ENCODE measurements around the gene DENND1A. TPM values are rescaled to one million over a fixed set of nuclear protein-coding genes. Genes with fewer than 3 reads are reported as not detected.
A peak's percentile ranks its signal among the peaks of the same experiment; 100 is the strongest.

Gene DENND1A
- total and polyA plus RNA-seq, 2 of the 13 experiments (the other 11 are each of a cell fraction or from before 2014, with no cell fraction given): 14.8 to 30.1 TPM

GRCh38 chr9:123933440-123934212 is 3.7 kb upstream of the DENND1A start (continued):
- TF ChIP-seq GABPA (IDR thresholded peaks at IDR 0.05; ENCODE audit: low read depth, low read length) (no peak), GABPA (CRISPR knock-in tag; IDR thresholded peaks at IDR 0.05; ENCODE audit: low read depth) (peak; percentile 47; the same call in 1 of the 2 replicates), KLF11 (CRISPR knock-in tag; IDR thresholded peaks at IDR 0.05) (0 out of 2 replicates have a peak, but pooled peaks have one; percentile 53), FOXP1 (IDR thresholded peaks at IDR 0.05) (no peak), FOXP1 (CRISPR knock-in tag; IDR thresholded peaks at IDR 0.05) (0 out of 2 replicates have a peak, but pooled peaks have one; percentile 11), ATF4 (CRISPR knock-in tag; IDR thresholded peaks at IDR 0.05) (peak in 1 of 2 experiments; percentile 35; a peak in 1 of 4 replicates), HMG20A (CRISPR knock-in tag; IDR thresholded peaks at IDR 0.05; ENCODE audit: borderline replicate concordance) (peak; percentile 25; the same call in 1 of the 2 replicates), ARID3A (IDR thresholded peaks at IDR 0.05; ENCODE audit: low read depth, low read length) (no peak), ZNF18 (CRISPR knock-in tag; IDR thresholded peaks at IDR 0.05; ENCODE audit: insufficient replicate concordance) (peak; percentile 48), SOX5 (CRISPR knock-in tag; IDR thresholded peaks at IDR 0.05; ENCODE audit: borderline replicate concordance) (0 out of 2 replicates have a peak, but pooled peaks have one; percentile 36), NFKBIZ (CRISPR knock-in tag; IDR thresholded peaks at IDR 0.05) (0 out of 2 replicates have a peak, but pooled peaks have one; percentile 18), CEBPG (CRISPR knock-in tag; IDR thresholded peaks at IDR 0.05) (peak; percentile 17; the same call in 1 of the 2 replicates), JUN (CRISPR knock-in tag; IDR thresholded peaks at IDR 0.05) (peak; percentile 29; the same call in 1 of the 2 replicates), ARNT2 (CRISPR knock-in tag; IDR thresholded peaks at IDR 0.05; ENCODE audit: low read depth) (no peak), CREB1 (IDR thresholded peaks at IDR 0.05) (peak; percentile 84), CREB1 (CRISPR knock-in tag; IDR thresholded peaks at IDR 0.05) (peak; percentile 77), ARID5B (CRISPR knock-in tag; IDR thresholded peaks at IDR 0.05) (peak; percentile 56; the same call in 1 of the 2 replicates), NR2F6 (IDR thresholded peaks at IDR 0.05) (peak; percentile 46; the same call in 1 of the 2 replicates), NR2F6 (CRISPR knock-in tag; IDR thresholded peaks at IDR 0.05) (peak; percentile 31; the same call in 1 of the 2 replicates), ETV5 (CRISPR knock-in tag; IDR thresholded peaks at IDR 0.05; ENCODE audit: borderline replicate concordance) (peak; percentile 14; the same call in 1 of the 2 replicates), TEAD3 (CRISPR knock-in tag; optimal IDR thresholded peaks at IDR 0.05; ENCODE audit: borderline replicate concordance) (peak; percentile 52), PHF21A (CRISPR knock-in tag; IDR thresholded peaks at IDR 0.05) (0 out of 2 replicates have a peak, but pooled peaks have one; percentile 8), ATF7 (IDR thresholded peaks at IDR 0.05) (peak; percentile 90), ATF7 (CRISPR knock-in tag; IDR thresholded peaks at IDR 0.05) (no peak), RARA (CRISPR knock-in tag; IDR thresholded peaks at IDR 0.05) (peak; percentile 58; the same call in 1 of the 2 replicates)
